D721Med (cell line): ENCODE measurements around the gene CYTH2.
"Not testable (repeated sequence)": the region's sequence is repeated elsewhere in the genome, so short reads cannot be mapped to it uniquely, and the experiment has no call there.

Source experiments
- DNase-seq: peaks from one replicate; pipeline ENCODE4 v3.0.0; 2011; ENCODE audit warnings: low spot score; ENCODE audit not compliant: insufficient read length
- FAIRE-seq: peaks from 2 replicates; lab custom pipeline; 2011; peaks lifted over from hg19 to GRCh38; lab: Jason Lieb, UNC
- TF ChIP-seq, protein P1 (sequence below): IDR thresholded peaks from 2 replicates; pipeline ENCODE4 v1.5.1; 2012; ENCODE audit warnings: mild to moderate bottlenecking, control low read depth; ENCODE audit not compliant: insufficient read depth; ENCODE audit errors: missing control alignments

The CYTH2 gene

DNA sequence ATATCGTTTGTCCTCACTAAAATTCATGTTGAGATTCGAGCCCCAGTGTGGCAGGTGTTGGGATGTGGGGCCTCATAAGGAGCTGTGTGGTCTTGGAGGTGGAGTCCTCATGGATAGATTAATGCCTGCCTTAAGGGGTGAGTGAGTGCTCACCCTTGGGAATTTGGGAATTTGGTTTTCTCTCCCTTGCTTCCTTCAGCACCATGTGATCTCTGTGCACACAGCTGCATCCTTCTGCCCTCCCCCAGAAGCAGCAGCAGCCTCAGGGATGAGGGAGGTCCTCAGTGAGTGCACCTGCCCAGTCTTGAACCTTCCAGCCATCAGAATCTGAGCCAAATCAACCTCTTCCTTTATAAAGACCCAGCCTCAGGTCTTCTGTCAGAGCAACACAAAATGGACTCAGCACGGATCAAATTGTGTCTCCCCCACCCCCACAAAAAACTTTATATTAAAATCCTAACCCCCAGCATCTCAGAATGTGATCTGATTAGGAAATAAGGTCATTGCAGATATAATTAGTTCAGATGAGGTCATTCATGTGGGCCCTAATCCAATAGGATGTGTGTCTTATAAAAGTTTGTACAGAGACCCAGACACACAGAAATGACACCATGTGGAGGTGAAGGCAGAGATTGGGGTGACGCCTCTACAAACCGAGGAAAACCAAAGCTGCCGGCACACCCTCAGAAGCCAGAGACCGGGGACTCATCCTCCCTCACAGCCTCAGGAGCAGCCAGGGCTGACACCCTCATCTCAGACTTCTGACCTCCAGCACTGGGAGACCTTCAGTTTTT lies 12.9 kb downstream of the CYTH2 start:
- FAIRE-seq (no peak), DNase-seq (no peak)
- TF ChIP-seq, protein P1, sequence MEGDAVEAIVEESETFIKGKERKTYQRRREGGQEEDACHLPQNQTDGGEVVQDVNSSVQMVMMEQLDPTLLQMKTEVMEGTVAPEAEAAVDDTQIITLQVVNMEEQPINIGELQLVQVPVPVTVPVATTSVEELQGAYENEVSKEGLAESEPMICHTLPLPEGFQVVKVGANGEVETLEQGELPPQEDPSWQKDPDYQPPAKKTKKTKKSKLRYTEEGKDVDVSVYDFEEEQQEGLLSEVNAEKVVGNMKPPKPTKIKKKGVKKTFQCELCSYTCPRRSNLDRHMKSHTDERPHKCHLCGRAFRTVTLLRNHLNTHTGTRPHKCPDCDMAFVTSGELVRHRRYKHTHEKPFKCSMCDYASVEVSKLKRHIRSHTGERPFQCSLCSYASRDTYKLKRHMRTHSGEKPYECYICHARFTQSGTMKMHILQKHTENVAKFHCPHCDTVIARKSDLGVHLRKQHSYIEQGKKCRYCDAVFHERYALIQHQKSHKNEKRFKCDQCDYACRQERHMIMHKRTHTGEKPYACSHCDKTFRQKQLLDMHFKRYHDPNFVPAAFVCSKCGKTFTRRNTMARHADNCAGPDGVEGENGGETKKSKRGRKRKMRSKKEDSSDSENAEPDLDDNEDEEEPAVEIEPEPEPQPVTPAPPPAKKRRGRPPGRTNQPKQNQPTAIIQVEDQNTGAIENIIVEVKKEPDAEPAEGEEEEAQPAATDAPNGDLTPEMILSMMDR = no peak

DNA sequence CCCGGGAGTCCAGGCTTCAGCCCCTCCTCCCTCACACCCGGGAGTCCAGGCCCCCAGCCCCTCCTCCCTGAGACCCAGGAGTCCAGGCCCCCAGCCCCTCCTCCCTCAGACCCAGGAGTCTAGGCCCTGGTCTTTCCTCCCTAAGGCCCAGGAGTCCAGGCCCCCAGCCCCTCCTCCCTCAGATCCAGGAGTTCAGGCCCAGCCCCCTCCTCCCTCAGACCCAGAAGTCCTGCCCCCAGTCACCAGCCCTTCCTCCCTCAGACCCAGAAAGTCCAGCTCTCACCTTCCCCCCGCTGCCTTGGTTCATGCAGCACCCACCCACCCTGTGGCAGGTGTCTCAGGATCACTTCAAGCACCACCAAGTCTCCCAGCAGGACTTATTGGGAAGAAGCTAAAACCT lies 14.1 kb downstream of the CYTH2 start:
- DNase-seq (no peak), FAIRE-seq (no peak)
- TF ChIP-seq, protein P1 = no peak

DNA sequence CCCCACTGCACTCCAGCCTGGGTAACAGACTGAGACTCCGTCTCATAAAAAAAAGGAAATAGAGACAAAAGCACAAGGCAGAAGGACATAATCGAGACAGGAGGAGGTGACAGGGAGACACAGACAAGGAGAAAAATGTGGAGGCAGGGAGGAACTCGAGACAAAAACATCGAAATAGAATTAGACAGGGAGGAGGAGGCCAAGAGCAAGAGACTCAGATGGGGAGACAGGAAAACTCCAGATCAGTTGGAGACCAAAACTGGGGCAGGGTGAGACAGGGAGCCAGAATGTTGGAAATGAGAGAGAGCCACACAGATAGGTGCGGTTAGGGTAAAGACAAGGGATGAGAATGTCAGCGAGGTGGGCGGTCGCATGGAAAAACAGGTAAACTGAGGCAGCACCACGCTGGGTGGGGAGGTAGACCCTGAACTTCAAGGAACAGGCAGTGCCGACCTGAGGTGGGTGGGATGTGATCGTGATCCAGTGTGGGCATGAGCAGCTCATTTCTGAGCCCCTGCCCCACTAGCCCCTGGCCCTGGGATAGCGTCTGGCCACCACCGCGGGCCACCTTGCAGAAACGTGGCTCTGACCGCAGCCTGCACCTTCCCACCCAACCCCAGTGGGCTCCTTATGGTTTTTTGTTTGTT lies 15.2 kb downstream of the CYTH2 start:
- no peak for FAIRE-seq
- TF ChIP-seq, protein P1 = no peak

DNA sequence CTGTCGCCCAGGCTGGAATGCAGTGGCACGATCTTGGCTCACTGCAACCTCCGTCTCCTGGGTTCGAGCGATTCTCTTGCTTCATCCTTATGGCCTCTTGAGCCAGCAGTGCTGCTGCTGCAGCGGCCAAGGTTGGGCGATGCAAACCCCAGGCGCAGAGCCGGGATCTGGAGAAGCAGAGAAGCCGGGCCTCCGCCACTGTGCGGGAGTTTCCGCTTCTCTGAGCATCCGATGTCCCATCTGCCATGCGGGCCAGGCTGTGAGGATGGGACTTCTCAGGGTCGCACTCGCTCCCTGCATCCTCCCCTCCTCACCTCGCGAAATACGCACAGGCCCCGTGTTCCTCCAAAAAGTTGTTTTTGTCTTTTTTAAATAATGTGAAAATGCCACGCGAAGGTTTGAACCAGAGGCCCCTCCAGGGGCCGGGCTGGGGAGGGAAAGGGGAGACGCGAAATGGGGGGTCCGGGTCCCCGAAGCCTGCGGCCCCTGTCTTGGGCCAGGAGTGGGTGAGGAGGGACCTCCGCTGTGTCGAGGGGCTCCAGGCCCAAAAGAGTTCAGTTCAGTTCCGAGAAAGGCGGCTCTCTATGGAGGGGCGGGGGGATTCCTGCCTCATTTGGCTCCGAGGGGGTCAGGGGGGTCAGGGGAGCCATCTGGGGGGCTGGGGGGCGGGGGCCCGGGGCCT lies 15.9 kb downstream of the CYTH2 start:
- TF ChIP-seq, protein P1 = no peak
- DNase-seq (no peak), FAIRE-seq (no peak)

More for the DNA sequence above, 15.2 kb downstream of the CYTH2 start:
- DNase-seq = no peak

DNA sequence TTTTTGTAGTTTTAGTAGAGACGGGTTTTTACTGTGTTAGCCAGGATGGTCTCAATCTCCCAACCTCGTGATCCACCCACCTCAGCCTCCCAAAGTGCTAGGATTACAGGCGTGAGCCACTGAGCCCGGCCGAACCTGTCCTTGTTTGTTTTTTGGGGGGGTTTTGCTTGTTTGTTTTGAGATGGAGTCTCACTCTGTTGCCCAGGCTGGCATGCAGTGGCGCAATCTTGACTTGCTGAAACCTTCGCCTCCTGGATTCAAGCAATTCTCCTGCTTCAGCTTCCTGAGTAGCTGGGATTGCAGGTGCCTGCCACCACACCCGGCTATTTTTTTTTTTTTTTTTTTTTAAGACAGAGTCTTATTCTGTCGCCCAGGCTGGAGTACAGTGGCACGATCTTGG lies 17.5 kb downstream of the CYTH2 start:
- DNase-seq, FAIRE-seq: not testable (repeated sequence)

DNA sequence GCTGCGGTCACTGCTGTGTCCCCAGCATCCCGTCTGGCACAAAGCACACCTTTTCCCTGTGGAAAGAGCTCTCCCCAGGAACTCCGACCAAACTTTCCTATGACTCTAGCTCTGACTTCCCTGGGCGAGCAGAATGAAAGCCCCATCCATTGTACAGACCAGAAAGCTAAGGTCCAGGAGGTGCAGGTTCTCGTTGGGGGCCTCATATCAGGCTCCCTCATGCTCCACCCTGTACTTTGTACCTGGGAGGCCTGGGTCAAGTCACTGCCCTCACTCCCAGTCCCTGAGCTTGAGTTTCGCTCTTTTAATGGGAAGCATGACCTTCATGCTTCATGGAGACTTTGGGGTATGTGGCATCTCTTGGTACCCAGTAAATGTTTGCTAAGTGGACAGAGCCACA lies 18.4 kb downstream of the CYTH2 start:
- DNase-seq (no peak), FAIRE-seq (no peak)
- TF ChIP-seq, protein P1 = no peak

DNA sequence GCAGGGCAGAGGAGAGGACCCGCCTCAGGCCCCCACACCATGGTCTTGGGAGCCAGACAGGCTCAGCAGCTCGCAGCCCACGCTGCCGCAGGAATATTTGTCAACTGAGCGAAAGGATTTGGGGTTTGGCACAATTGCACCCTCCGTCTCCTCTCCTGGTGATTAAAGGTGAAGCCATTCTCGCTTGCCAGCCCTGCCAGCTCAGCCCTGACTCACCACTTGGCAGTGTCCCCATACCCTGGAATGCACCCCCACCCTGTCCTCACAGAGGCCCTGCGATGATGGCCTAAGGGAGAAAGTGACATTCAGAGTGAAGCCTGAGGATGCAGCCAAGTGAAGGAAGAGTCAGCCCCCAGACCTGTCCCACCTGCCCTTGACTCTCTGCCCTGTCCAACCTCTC lies 18.8 kb downstream of the CYTH2 start:
- FAIRE-seq (no peak), DNase-seq (no peak)
- TF ChIP-seq, protein P1 = no peak

DNA sequence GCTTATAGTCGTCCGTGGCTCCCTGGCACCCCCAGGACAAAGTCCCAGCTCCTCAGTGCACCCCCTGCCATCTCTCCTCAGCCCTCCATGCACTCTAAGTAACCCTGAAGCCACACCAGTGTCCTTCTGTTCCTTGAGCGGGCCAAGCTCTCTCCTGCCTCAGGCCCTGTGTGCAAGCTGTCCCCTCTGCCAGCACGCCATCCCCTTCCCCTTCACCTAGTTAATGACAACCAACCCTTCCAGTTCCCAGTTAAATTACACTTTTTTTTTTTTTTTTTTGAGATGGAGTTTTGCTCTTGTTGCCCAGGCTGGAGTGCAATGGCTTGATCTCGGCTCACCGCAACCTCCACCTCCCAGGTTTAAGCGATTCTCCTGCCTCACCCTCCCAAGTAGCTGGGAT lies 19.3 kb downstream of the CYTH2 start:
- FAIRE-seq, DNase-seq: not testable (repeated sequence)
